GM12865 (cell line): ENCODE data around the gene ZNF165.
A peak's percentile ranks its signal among the peaks of the same experiment; 100 is the strongest.
"Not testable (repeated sequence)": the region's sequence is repeated elsewhere in the genome, so short reads cannot be mapped to it uniquely, and the experiment has no call there.

Experiments used
- DNase-seq: peaks from one replicate; pipeline ENCODE4 v3.0.0; 2010; ENCODE audit warnings: low read depth
- H3K4me3 ChIP-seq: 2 replicates; pipeline ENCODE4 v1.5.1; 2011; ENCODE audit warnings: mild to moderate bottlenecking, low read depth, low read length, control low read depth
- TF ChIP-seq, protein P1 (sequence below): IDR thresholded peaks from 2 replicates; pipeline ENCODE4 v1.5.1; 2011; ENCODE audit warnings: low read length, control low read depth, low read depth, inconsistent platforms; ENCODE audit not compliant: insufficient read depth; ENCODE audit errors: missing control alignments

Gene ZNF165

DNA sequence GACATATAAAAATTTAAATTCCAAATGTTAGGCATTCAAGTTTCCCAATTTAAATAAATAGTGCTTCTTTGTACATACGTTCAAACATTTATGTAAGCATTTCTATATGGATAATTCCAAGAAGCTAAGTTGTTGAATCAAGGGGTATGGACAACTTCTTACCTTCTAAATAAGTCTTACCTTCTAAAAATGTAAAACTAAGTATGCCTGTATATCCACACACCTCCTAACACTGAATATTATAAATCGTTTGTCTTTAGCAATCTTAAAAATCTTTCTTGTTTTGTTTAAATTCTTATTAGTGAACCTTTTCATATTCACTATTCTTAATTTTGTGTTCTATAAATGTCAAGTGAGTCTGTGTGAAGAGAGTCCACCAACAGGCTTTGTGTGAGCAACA is 41.5 kb downstream of the ZNF165 start:
- TF ChIP-seq, protein P1, sequence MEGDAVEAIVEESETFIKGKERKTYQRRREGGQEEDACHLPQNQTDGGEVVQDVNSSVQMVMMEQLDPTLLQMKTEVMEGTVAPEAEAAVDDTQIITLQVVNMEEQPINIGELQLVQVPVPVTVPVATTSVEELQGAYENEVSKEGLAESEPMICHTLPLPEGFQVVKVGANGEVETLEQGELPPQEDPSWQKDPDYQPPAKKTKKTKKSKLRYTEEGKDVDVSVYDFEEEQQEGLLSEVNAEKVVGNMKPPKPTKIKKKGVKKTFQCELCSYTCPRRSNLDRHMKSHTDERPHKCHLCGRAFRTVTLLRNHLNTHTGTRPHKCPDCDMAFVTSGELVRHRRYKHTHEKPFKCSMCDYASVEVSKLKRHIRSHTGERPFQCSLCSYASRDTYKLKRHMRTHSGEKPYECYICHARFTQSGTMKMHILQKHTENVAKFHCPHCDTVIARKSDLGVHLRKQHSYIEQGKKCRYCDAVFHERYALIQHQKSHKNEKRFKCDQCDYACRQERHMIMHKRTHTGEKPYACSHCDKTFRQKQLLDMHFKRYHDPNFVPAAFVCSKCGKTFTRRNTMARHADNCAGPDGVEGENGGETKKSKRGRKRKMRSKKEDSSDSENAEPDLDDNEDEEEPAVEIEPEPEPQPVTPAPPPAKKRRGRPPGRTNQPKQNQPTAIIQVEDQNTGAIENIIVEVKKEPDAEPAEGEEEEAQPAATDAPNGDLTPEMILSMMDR = no peak
- no peak overlapping the region for H3K4me3 ChIP-seq
- no peak for DNase-seq

GRCh38 chr6:28122283-28122682 is 41.9 kb downstream of the ZNF165 start:
- not testable (repeated sequence) for DNase-seq, H3K4me3 ChIP-seq

- H3K4me3 ChIP-seq = peak within 1 kb of the TSS; percentile 100
- DNase-seq = peak; percentile 91
- TF ChIP-seq, protein P1 = no peak
Observed at GRCh38 chr6:28124350-28124970, 44.1 kb downstream of the ZNF165 start, which contains the start of gene ZSCAN16. Gene ZSCAN16 (plus strand): TSS chr6:28124609. CDS start chr6:28125444, 835 bp downstream.

DNA sequence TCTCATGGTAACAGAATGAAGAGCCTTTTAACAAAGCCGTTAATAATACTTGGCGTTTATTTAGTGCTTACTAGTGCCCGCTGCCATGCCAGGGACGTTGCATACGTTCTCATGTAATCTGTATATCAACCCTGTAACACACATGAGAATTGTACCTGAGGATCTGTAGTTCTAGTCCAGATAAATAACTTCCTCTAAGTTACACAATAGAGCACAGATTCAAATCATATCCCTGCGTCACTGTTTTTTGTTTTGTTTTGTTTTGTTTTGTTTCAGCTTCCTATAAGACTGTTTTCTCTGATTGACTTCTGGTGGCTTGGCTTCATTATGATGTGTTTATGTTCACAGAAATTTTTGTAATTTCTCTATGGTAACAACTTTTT is 44.6 kb downstream of the ZNF165 start:
- DNase-seq = no peak
- peak overlapping the region; percentile 100 for H3K4me3 ChIP-seq

DNA sequence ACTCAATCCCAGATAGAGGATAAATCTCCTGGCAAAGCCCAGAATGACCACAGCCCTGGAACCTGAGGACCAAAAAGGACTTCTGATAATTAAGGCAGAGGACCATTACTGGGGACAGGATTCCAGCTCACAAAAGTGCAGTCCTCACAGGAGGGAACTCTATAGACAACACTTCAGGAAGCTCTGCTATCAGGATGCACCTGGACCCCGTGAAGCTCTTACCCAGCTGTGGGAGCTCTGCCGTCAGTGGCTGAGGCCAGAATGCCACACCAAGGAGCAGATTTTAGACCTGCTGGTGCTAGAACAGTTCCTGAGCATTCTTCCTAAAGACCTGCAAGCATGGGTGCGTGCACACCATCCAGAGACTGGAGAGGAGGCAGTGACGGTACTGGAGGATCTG is 45.0 kb downstream of the ZNF165 start:
- TF ChIP-seq, protein P1 = no peak
- DNase-seq = no peak
- peak overlapping the region; percentile 100 for H3K4me3 ChIP-seq

More for the DNA sequence above, 44.6 kb downstream of the ZNF165 start:
- TF ChIP-seq, protein P1 = no peak

- peak; percentile 60 for DNase-seq
- H3K4me3 ChIP-seq = no peak overlapping the region
- TF ChIP-seq, protein P1 = peak; percentile 45
Observed at GRCh38 chr6:28134015-28134414, 53.6 kb downstream of the ZNF165 start.

DNA sequence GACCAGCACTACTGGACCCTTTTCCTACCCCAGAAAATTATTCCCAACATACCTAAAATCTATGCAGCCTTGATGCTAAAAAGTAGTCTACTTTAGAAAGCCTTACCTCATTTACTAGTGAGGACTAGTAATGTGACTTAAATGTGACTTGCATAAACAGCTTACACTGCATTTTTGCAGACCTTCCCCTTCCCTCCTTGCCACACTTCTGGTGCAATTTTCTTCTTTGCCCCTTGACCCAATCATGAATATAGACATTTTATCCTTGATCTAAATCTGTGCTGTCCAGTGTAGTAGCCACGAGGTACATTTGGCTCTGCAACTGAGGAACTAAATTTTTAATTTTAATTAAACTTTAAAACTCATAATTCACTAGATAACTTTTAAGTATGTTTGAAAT is 54.3 kb downstream of the ZNF165 start:
- no peak overlapping the region for H3K4me3 ChIP-seq
- TF ChIP-seq, protein P1 = no peak
- no peak for DNase-seq

- TF ChIP-seq, protein P1 = no peak
- H3K4me3 ChIP-seq = peak overlapping the region; percentile 81
- peak; percentile 28 for DNase-seq
Observed at GRCh38 chr6:28135393-28135792, 55.0 kb downstream of the ZNF165 start.
